ENCODE measurements around the gene CST4.
A peak's percentile ranks its signal among the peaks of the same experiment; 100 is the strongest.
"Not testable (repeated sequence)": the region's sequence is repeated elsewhere in the genome, so short reads cannot be mapped to it uniquely, and the experiment has no call there.

The CST4 gene

GRCh38 chr20:23688684-23689398 lies at the start of gene CST4:
TSS of gene CST4 (minus strand) at chr20:23689038. CDS start at chr20:23688969, 69 bp downstream.
- DNase-seq (ENCODE audit: low spot score): not testable (repeated sequence)

- DNase-seq (ENCODE audit: low spot score): not testable (repeated sequence)
These were observed 46.6 kb upstream of the CST4 start for GRCh38 chr20:23735391-23735790.

- not testable (repeated sequence) for DNase-seq (ENCODE audit: low spot score)
These were observed 46.1 kb upstream of the CST4 start for GRCh38 chr20:23734949-23735348.

- DNase-seq (ENCODE audit: low spot score): not testable (repeated sequence)
These were observed 45.6 kb upstream of the CST4 start for GRCh38 chr20:23734440-23734839.

- no peak for DNase-seq (ENCODE audit: low spot score)
These were observed 38.2 kb upstream of the CST4 start for GRCh38 chr20:23727016-23727415.

- DNase-seq (ENCODE audit: low spot score): no peak
These were observed 36.3 kb upstream of the CST4 start for GRCh38 chr20:23725102-23725501.

- DNase-seq (ENCODE audit: low spot score): peak; percentile 32
These were observed 34.9 kb upstream of the CST4 start for GRCh38 chr20:23723659-23724307.

- DNase-seq (ENCODE audit: low spot score): not testable (repeated sequence)
These were observed 34.0 kb upstream of the CST4 start for GRCh38 chr20:23722851-23723250.

- DNase-seq (ENCODE audit: low spot score): no peak
These were observed 33.1 kb upstream of the CST4 start for GRCh38 chr20:23721962-23722361.

- DNase-seq (ENCODE audit: low spot score): not testable (repeated sequence)
These were observed 30.5 kb upstream of the CST4 start for GRCh38 chr20:23719351-23719750.

- not testable (repeated sequence) for DNase-seq (ENCODE audit: low spot score)
These were observed 22.9 kb upstream of the CST4 start for GRCh38 chr20:23711778-23712177.

- no peak for DNase-seq (ENCODE audit: low spot score)
These were observed 21.9 kb upstream of the CST4 start for GRCh38 chr20:23710771-23711170.

- no peak for DNase-seq (ENCODE audit: low spot score)
These were observed 17.1 kb upstream of the CST4 start for GRCh38 chr20:23705895-23706294.

- DNase-seq (ENCODE audit: low spot score): no peak
These were observed 13.2 kb upstream of the CST4 start for GRCh38 chr20:23702021-23702420.

- no peak for DNase-seq (ENCODE audit: low spot score)
These were observed 12.1 kb upstream of the CST4 start for GRCh38 chr20:23700931-23701330.

- no peak for DNase-seq (ENCODE audit: low spot score)
These were observed 9.1 kb upstream of the CST4 start for GRCh38 chr20:23697947-23698346.

GRCh38 chr20:23695068-23695395 lies 6.2 kb upstream of the CST4 start:
- not testable (repeated sequence) for DNase-seq (ENCODE audit: low spot score)

GRCh38 chr20:23694178-23695067 lies 5.6 kb upstream of the CST4 start:
- not testable (repeated sequence) for DNase-seq (ENCODE audit: low spot score)

GRCh38 chr20:23692725-23693619 lies 4.1 kb upstream of the CST4 start:
- not testable (repeated sequence) for DNase-seq (ENCODE audit: low spot score)

- DNase-seq (ENCODE audit: low spot score): no peak
These were observed 2.8 kb upstream of the CST4 start for GRCh38 chr20:23691675-23692074.

- DNase-seq (ENCODE audit: low spot score): no peak
These were observed 1.7 kb upstream of the CST4 start for GRCh38 chr20:23690581-23690980.

GRCh38 chr20:23689399-23689690 lies 507 bp upstream of the CST4 start:
- DNase-seq (ENCODE audit: low spot score): no peak

Measured in activated CD4-positive, alpha-beta T cell treated with anti-CD3 and anti-CD28 coated beads, Interleukin-2, Interleukin-4, amounts not matched to agents 100 ng/mL and 50 ng/mL, durations not matched to agents 16 hours and 8 hours (primary cell).